Measurements from ENCODE around the gene SVOP.
"Not testable (repeated sequence)": the region's sequence is repeated elsewhere in the genome, so short reads cannot be mapped to it uniquely, and the experiment has no call there.

SVOP gene

GRCh38 chr12:108896336-108896735 lies 124.5 kb downstream of the SVOP start:
- DNase-seq (ENCODE audit: low read depth in 2 of 3, low spot score in 1 of 3): no peak

- no peak for DNase-seq (ENCODE audit: low read depth in 2 of 3, low spot score in 1 of 3)
These were observed 125.6 kb downstream of the SVOP start for GRCh38 chr12:108895220-108895802.

GRCh38 chr12:108890208-108890607 lies 130.7 kb downstream of the SVOP start:
- DNase-seq (ENCODE audit: low read depth in 2 of 3, low spot score in 1 of 3): peak in 2 of 3 donors; percentile 5 to 12

- DNase-seq (ENCODE audit: low read depth in 2 of 3, low spot score in 1 of 3): no peak
These were observed 132.8 kb downstream of the SVOP start for GRCh38 chr12:108888031-108888430.

GRCh38 chr12:108886873-108887629 lies 133.8 kb downstream of the SVOP start:
- DNase-seq (ENCODE audit: low read depth in 2 of 3, low spot score in 1 of 3): no peak

- peak; percentile 33 to 79 (median 69) for DNase-seq (ENCODE audit: low read depth in 2 of 3, low spot score in 1 of 3)
These were observed 136.5 kb downstream of the SVOP start for GRCh38 chr12:108884116-108885012.

- no peak for DNase-seq (ENCODE audit: low read depth in 2 of 3, low spot score in 1 of 3)
These were observed 138.9 kb downstream of the SVOP start for GRCh38 chr12:108881953-108882352.

GRCh38 chr12:108879615-108880254 lies 141.1 kb downstream of the SVOP start, which contains the start of gene DAO:
Gene DAO, plus strand, starts transcription at chr12:108880092. Its CDS starts 4,915 bp downstream, at chr12:108885007.
- no peak for DNase-seq (ENCODE audit: low read depth in 2 of 3, low spot score in 1 of 3)

GRCh38 chr12:108876550-108876949 lies 144.3 kb downstream of the SVOP start:
- no peak for DNase-seq (ENCODE audit: low read depth in 2 of 3, low spot score in 1 of 3)

GRCh38 chr12:108875682-108876361 lies 145.0 kb downstream of the SVOP start:
- DNase-seq (ENCODE audit: low read depth in 2 of 3, low spot score in 1 of 3): no peak

GRCh38 chr12:108875280-108875679 lies 145.6 kb downstream of the SVOP start:
- DNase-seq (ENCODE audit: low read depth in 2 of 3, low spot score in 1 of 3): no peak

GRCh38 chr12:108868781-108869180 lies 152.1 kb downstream of the SVOP start:
- DNase-seq (ENCODE audit: low read depth in 2 of 3, low spot score in 1 of 3): no peak

- DNase-seq (ENCODE audit: low read depth in 2 of 3, low spot score in 1 of 3): not testable (repeated sequence)
These were observed 154.8 kb downstream of the SVOP start for GRCh38 chr12:108866083-108866482.

GRCh38 chr12:108865169-108865568 lies 155.7 kb downstream of the SVOP start:
- DNase-seq (ENCODE audit: low read depth in 2 of 3, low spot score in 1 of 3): no peak

- no peak for DNase-seq (ENCODE audit: low read depth in 2 of 3, low spot score in 1 of 3)
These were observed 158.3 kb downstream of the SVOP start for GRCh38 chr12:108862588-108862959.

- no peak for DNase-seq (ENCODE audit: low read depth in 2 of 3, low spot score in 1 of 3)
These were observed 158.8 kb downstream of the SVOP start for GRCh38 chr12:108861878-108862587.

GRCh38 chr12:108860443-108860842 lies 160.4 kb downstream of the SVOP start:
- DNase-seq (ENCODE audit: low read depth in 2 of 3, low spot score in 1 of 3): no peak

GRCh38 chr12:108859923-108860291 lies 161.0 kb downstream of the SVOP start:
- DNase-seq (ENCODE audit: low read depth in 2 of 3, low spot score in 1 of 3): no peak

- DNase-seq (ENCODE audit: low read depth in 2 of 3, low spot score in 1 of 3): not testable (repeated sequence)
These were observed 161.5 kb downstream of the SVOP start for GRCh38 chr12:108859141-108859922.
